ENCODE measurements around the gene TBX6. TPM values are rescaled to one million over a fixed set of nuclear protein-coding genes. Genes with fewer than 3 reads are reported as not detected.
A peak's percentile ranks its signal among the peaks of the same experiment; 100 is the strongest.

Gene TBX6
- total and polyA plus RNA-seq, 2 donors (not counting 3 experiments of a cell fraction or from before 2014, with no cell fraction given): 0.40 to 0.60 TPM

- Histone ChIP-seq H2AFZ (ENCODE audit: low read depth, low read length) (no peak overlapping the region), H3K4me3 (replicated peaks in 1 of 3; ENCODE audit: insufficient read depth in 1 of 3, low read depth in 1 of 3, low read length in 3 of 3) (no peak overlapping the region), H3K36me3 (ENCODE audit: control insufficient read depth in 2 of 2, extremely low read depth in 1 of 2, insufficient read depth in 2 of 2, low read length in 2 of 2) (peaks cover 13 to 29% of the 10 kb centered on the region in 2 experiments), H3K4me2 (ENCODE audit: insufficient read depth, low read length) (no peak overlapping the region), H3K9me1 (replicated peaks; ENCODE audit: control insufficient read depth, extremely low read depth, insufficient read depth, low read length) (no peaks in the 10 kb centered on the region), H3K9ac (replicated peaks; ENCODE audit: extremely low read depth, insufficient read depth, low read length) (no peak overlapping the region), H4K20me1 (replicated peaks; ENCODE audit: control insufficient read depth, extremely low read depth, insufficient read depth, low read length) (no peaks in the 10 kb centered on the region), H3K4me1 (ENCODE audit: control insufficient read depth, extremely low read depth, insufficient read depth, low read length) (peaks cover 5% of the 10 kb centered on the region), H3K9me3 (replicated peaks; ENCODE audit: control insufficient read depth, insufficient read depth, low read length) (no peaks in the 10 kb centered on the region), H3K27me3 (ENCODE audit: control insufficient read depth in 2 of 2, insufficient read depth in 2 of 2, low read length in 2 of 2) (no peaks in the 10 kb centered on the region), H3K79me2 (ENCODE audit: control insufficient read depth, insufficient read depth, low read length) (no peaks in the 10 kb centered on the region), H3K27ac (ENCODE audit: insufficient read depth, low read depth, low read length) (no peak overlapping the region)
- DNase-seq (ENCODE audit: low read depth, low spot score) (no peak), FAIRE-seq (no peak)
- intact Hi-C loops (cut with micrococcal nuclease) (no loop called here), dilution Hi-C loops (cut with MboI; ENCODE audit: extremely low pct_ligation_motif_present, low sequenced_read_pairs) (no loop called here)
- TF ChIP-seq POLR2AphosphoS5 (IDR thresholded peaks at IDR 0.05; ENCODE audit: insufficient read depth, low read depth, low read length) (peak; percentile 11), GATA2 (IDR thresholded peaks at IDR 0.05; ENCODE audit: insufficient read depth, insufficient read length, low read depth, low read length) (no peak)
- POLR2A ChIA-PET: no interaction called here
- BruUV-seq (replicated peaks): no TSS peak
- CTCF ChIA-PET: interaction anchor here (0.7 kb wide), 1 partner anchor 10 kb away, joined by 3 read pairs; no protein-coding TSS in a partner anchor
These were observed 5.2 kb downstream of the TBX6 start for GRCh38 chr16:30086291-30087140.

- FAIRE-seq (no peak), DNase-seq (ENCODE audit: low read depth, low spot score) (no peak)
- POLR2A ChIA-PET: no interaction called here
- Histone ChIP-seq H3K79me2 (ENCODE audit: control insufficient read depth, insufficient read depth, low read length) (peaks cover 4% of the 10 kb centered on the region), H3K27ac (ENCODE audit: insufficient read depth, low read depth, low read length) (no peak overlapping the region), H3K9me3 (replicated peaks; ENCODE audit: control insufficient read depth, insufficient read depth, low read length) (no peaks in the 10 kb centered on the region), H2AFZ (ENCODE audit: low read depth, low read length) (no peak overlapping the region), H3K27me3 (ENCODE audit: control insufficient read depth in 2 of 2, insufficient read depth in 2 of 2, low read length in 2 of 2) (no peaks in the 10 kb centered on the region), H3K36me3 (ENCODE audit: control insufficient read depth in 2 of 2, extremely low read depth in 1 of 2, insufficient read depth in 2 of 2, low read length in 2 of 2) (peaks cover 13 to 34% of the 10 kb centered on the region in 2 experiments), H3K9ac (replicated peaks; ENCODE audit: extremely low read depth, insufficient read depth, low read length) (no peak overlapping the region), H3K4me2 (ENCODE audit: insufficient read depth, low read length) (no peak overlapping the region), H3K4me3 (replicated peaks in 1 of 3; ENCODE audit: insufficient read depth in 1 of 3, low read depth in 1 of 3, low read length in 3 of 3) (no peak overlapping the region), H3K4me1 (ENCODE audit: control insufficient read depth, extremely low read depth, insufficient read depth, low read length) (peaks cover 3% of the 10 kb centered on the region), H4K20me1 (replicated peaks; ENCODE audit: control insufficient read depth, extremely low read depth, insufficient read depth, low read length) (no peaks in the 10 kb centered on the region), H3K9me1 (replicated peaks; ENCODE audit: control insufficient read depth, extremely low read depth, insufficient read depth, low read length) (no peaks in the 10 kb centered on the region)
- no TSS peak for BruUV-seq (replicated peaks)
- TF ChIP-seq GATA2 (IDR thresholded peaks at IDR 0.05; ENCODE audit: insufficient read depth, insufficient read length, low read depth, low read length) (no peak), MAX (IDR thresholded peaks at IDR 0.05; ENCODE audit: insufficient read depth, insufficient read length) (no peak), POLR2AphosphoS5 (IDR thresholded peaks at IDR 0.05; ENCODE audit: insufficient read depth, low read depth, low read length) (no peak), CTCF (IDR thresholded peaks at IDR 0.05; ENCODE audit: extremely low read depth in 1 of 2, insufficient read depth in 1 of 2, low read depth in 1 of 2, low read length in 2 of 2) (no peak), JUN (IDR thresholded peaks at IDR 0.05; ENCODE audit: borderline replicate concordance, insufficient read depth, insufficient read length, low read depth) (no peak), MYC (IDR thresholded peaks at IDR 0.05; ENCODE audit: low read depth, low read length) (no peak), FOS (IDR thresholded peaks at IDR 0.05; ENCODE audit: borderline replicate concordance, insufficient read depth, low read length) (no peak), POLR2A (IDR thresholded peaks at IDR 0.05; ENCODE audit: low read depth, low read length) (no peak), EZH2 (IDR thresholded peaks at IDR 0.05; ENCODE audit: borderline replicate concordance, low read depth, low read length, severe bottlenecking) (no peak)
- intact Hi-C loops (cut with micrococcal nuclease) (no loop called here), dilution Hi-C loops (cut with MboI; ENCODE audit: extremely low pct_ligation_motif_present, low sequenced_read_pairs) (no loop called here)
- CTCF ChIA-PET: no interaction called here
These were observed 5.9 kb downstream of the TBX6 start for GRCh38 chr16:30085820-30086219.
